Measurements from ENCODE around the gene EPB41.

GRCh38 chr1:29119121-29119929 lies 205.0 kb downstream of the EPB41 start:
- TF ChIP-seq KDM1A (IDR thresholded peaks at IDR 0.05; ENCODE audit: borderline replicate concordance, low read length) (no peak), RFX5 (IDR thresholded peaks at IDR 0.05; ENCODE audit: borderline replicate concordance, low read depth, low read length) (no peak)
